Activated CD8-positive, alpha-beta T cell treated with anti-CD3 and anti-CD28 coated beads for 36 hours (primary cell): ENCODE data around the gene RNF150. TPM values are rescaled to one million over a fixed set of nuclear protein-coding genes. Genes with fewer than 3 reads are reported as not detected.
A peak's percentile ranks its signal among the peaks of the same experiment; 100 is the strongest.

ENCODE experiments used
- ATAC-seq: fragments of 200-7000 bp; cut with Tn5 transposase; one replicate; pipeline ENCODE4 v1.10.0; 2021; ENCODE audit warnings: mild to moderate bottlenecking, moderate library complexity
- CTCF ChIA-PET: fragments of 350-600 bp; sonication (Branson Sonifier 250); formaldehyde crosslinking; loops from one replicate; lab custom pipeline; 2021; ENCODE audit warnings: antibody characterized with exemption; lab: Charles Lee
- POLR2A ChIA-PET: fragments of 350-600 bp; sonication (Branson Sonifier 250); formaldehyde crosslinking; loops from one replicate; lab custom pipeline; 2021; ENCODE audit warnings: antibody characterized with exemption; lab: Charles Lee
- DNase-seq: peaks from one replicate; pipeline ENCODE4 v3.0.0-alpha.2; 2020
- H3K27ac Mint-ChIP-seq: one replicate; pipeline ENCODE4 v1.8.0; 2021; ENCODE audit warnings: mild to moderate bottlenecking, mixed read lengths
- H3K27me3 Mint-ChIP-seq: one replicate; pipeline ENCODE4 v1.8.0; 2021; ENCODE audit warnings: mixed read lengths
- H3K36me3 Mint-ChIP-seq: one replicate; pipeline ENCODE4 v1.8.0; 2021; ENCODE audit warnings: low read depth, mixed read lengths
- H3K4me1 Mint-ChIP-seq: one replicate; pipeline ENCODE4 v1.8.0; 2021; ENCODE audit warnings: low read depth, mixed read lengths
- H3K4me3 Mint-ChIP-seq: one replicate; pipeline ENCODE4 v1.8.0; 2021; ENCODE audit warnings: mild to moderate bottlenecking, moderate library complexity, mixed read lengths
- H3K9me3 Mint-ChIP-seq: one replicate; pipeline ENCODE4 v1.8.0; 2021; ENCODE audit warnings: mixed read lengths
- intact Hi-C: fragments of 100-400 bp; cut with micrococcal nuclease; formaldehyde crosslinking; loops from one replicate; pipeline ENCODE4 v1.10.0; 2022
- total RNA-seq, 2 experiments: library from RNA; stranded (reverse); gene quantifications; one replicate each; pipeline ENCODE4 v1.2.3, GENCODE V29; 2021
- TF ChIP-seq, protein P1 (sequence below): fragments of 200-600 bp; IDR thresholded peaks from one replicate; pipeline ENCODE4 v1.8.0; 2022; ENCODE audit warnings: antibody characterized with exemption, mild to moderate bottlenecking

The RNF150 gene
- total RNA-seq, 2 experiments from 2014 or later: 0.09 to 0.43 TPM

DNA sequence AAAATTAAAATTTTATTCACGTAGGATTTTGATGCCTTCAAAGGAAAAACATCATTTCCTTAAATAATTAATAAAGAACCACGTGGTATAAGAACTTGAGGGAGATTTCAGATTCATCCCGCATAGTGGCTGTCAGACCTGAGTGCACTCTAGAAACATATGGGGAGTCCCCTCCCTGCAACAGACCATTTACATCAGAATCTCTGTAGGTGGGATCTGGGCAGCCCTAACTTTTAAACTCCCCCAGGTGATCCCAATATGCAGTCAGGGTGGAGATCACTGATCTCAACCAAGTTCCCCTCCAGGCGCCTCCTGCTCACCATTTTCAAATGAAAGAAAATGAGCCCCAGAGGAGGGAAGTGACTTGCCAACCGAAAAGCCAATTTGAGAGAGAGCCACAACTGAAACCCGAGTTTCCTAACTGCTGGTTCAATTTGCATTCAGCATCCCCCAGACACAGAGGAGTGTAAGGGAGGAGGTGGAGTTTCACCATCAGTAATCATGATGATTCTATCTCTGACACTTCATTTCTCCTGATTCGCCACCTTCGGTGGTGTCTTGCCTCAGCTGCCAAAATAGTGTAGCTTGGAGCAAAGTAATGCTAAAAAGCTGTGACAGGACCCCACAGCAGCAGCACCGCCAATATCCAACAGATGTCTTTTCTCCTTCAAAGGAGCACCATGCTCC lies 11.4 kb downstream of the RNF150 start:
- TF ChIP-seq, protein P1, sequence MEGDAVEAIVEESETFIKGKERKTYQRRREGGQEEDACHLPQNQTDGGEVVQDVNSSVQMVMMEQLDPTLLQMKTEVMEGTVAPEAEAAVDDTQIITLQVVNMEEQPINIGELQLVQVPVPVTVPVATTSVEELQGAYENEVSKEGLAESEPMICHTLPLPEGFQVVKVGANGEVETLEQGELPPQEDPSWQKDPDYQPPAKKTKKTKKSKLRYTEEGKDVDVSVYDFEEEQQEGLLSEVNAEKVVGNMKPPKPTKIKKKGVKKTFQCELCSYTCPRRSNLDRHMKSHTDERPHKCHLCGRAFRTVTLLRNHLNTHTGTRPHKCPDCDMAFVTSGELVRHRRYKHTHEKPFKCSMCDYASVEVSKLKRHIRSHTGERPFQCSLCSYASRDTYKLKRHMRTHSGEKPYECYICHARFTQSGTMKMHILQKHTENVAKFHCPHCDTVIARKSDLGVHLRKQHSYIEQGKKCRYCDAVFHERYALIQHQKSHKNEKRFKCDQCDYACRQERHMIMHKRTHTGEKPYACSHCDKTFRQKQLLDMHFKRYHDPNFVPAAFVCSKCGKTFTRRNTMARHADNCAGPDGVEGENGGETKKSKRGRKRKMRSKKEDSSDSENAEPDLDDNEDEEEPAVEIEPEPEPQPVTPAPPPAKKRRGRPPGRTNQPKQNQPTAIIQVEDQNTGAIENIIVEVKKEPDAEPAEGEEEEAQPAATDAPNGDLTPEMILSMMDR: no peak
- CTCF ChIA-PET: interaction anchor here (1.0 kb wide), 1 partner anchor 11 kb away, joined by 4 read pairs; the partner anchor contains the start of gene RNF150
- intact Hi-C loops: no loop called here
- H3K36me3 Mint-ChIP-seq: no peaks in the 10 kb centered on the region
- no peaks in the 10 kb centered on the region for H3K27me3 Mint-ChIP-seq
- peak; percentile 20 for ATAC-seq
- no peaks in the 10 kb centered on the region for H3K9me3 Mint-ChIP-seq
- DNase-seq: no peak
- no peak overlapping the region for H3K4me3 Mint-ChIP-seq
- POLR2A ChIA-PET: no interaction called here
- H3K27ac Mint-ChIP-seq: no peak overlapping the region
- H3K4me1 Mint-ChIP-seq: no peaks in the 10 kb centered on the region

GRCh38 chr4:141121101-141121500 lies 12.2 kb downstream of the RNF150 start:
- no peaks in the 10 kb centered on the region for H3K27me3 Mint-ChIP-seq
- H3K9me3 Mint-ChIP-seq: peaks cover 2% of the 10 kb centered on the region
- POLR2A ChIA-PET: no interaction called here
- no peaks in the 10 kb centered on the region for H3K4me1 Mint-ChIP-seq
- no peak overlapping the region for H3K4me3 Mint-ChIP-seq
- no peak for DNase-seq
- H3K36me3 Mint-ChIP-seq: no peaks in the 10 kb centered on the region
- intact Hi-C loops: no loop called here
- H3K27ac Mint-ChIP-seq: no peak overlapping the region
- ATAC-seq: no peak
- TF ChIP-seq, protein P1: no peak
- CTCF ChIA-PET: no interaction called here

GRCh38 chr4:141120036-141120593 lies 13.2 kb downstream of the RNF150 start:
- intact Hi-C loops: no loop called here
- H3K27ac Mint-ChIP-seq: no peak overlapping the region
- DNase-seq (no peak), ATAC-seq (no peak)
- ChIA-PET POLR2A (no interaction called here), CTCF (no interaction called here)
- H3K4me1 Mint-ChIP-seq: no peaks in the 10 kb centered on the region
- H3K27me3 Mint-ChIP-seq: no peaks in the 10 kb centered on the region
- no peak overlapping the region for H3K4me3 Mint-ChIP-seq
- TF ChIP-seq, protein P1: no peak
- H3K9me3 Mint-ChIP-seq: peaks cover 5% of the 10 kb centered on the region
- no peaks in the 10 kb centered on the region for H3K36me3 Mint-ChIP-seq

GRCh38 chr4:141119071-141119470 lies 14.2 kb downstream of the RNF150 start:
- no peak for DNase-seq
- Mint-ChIP-seq H3K27ac (no peak overlapping the region), H3K9me3 (peaks cover 5% of the 10 kb centered on the region), H3K4me1 (no peaks in the 10 kb centered on the region), H3K27me3 (no peaks in the 10 kb centered on the region), H3K4me3 (no peak overlapping the region), H3K36me3 (no peaks in the 10 kb centered on the region)
- POLR2A ChIA-PET: no interaction called here
- CTCF ChIA-PET: no interaction called here
- no peak for ATAC-seq
- TF ChIP-seq, protein P1: no peak
- intact Hi-C loops: no loop called here

- intact Hi-C loops: no loop called here
- H3K36me3 Mint-ChIP-seq: no peaks in the 10 kb centered on the region
- DNase-seq (no peak), ATAC-seq (no peak)
- TF ChIP-seq, protein P1: no peak
- POLR2A ChIA-PET: no interaction called here
- no peaks in the 10 kb centered on the region for H3K4me1 Mint-ChIP-seq
- peaks cover 7% of the 10 kb centered on the region for H3K9me3 Mint-ChIP-seq
- H3K4me3 Mint-ChIP-seq: no peak overlapping the region
- H3K27me3 Mint-ChIP-seq: no peaks in the 10 kb centered on the region
- CTCF ChIA-PET: no interaction called here
- no peak overlapping the region for H3K27ac Mint-ChIP-seq
These were observed 14.9 kb downstream of the RNF150 start for GRCh38 chr4:141118381-141118780.
